Liver (tissue), 3 donors: Measurements from ENCODE around the gene TINAGL1.

ENCODE experiments used
- CTCF ChIP-seq: fragments of 150-350 bp; IDR thresholded peaks from 2 replicates; pipeline ENCODE4 v1.5.1; 2017; ENCODE audit warnings: improper control_type of control experiment, low read depth, low read length; ENCODE audit not compliant: missing input control
- EGR1 ChIP-seq, 2 donors: IDR thresholded peaks; 2 replicates each; pipeline ENCODE4 v1.6.1; 2016 to 2018; ENCODE audit warnings: antibody characterized with exemption in 2 of 2, low read depth in 2 of 2
- FOXA1 ChIP-seq: IDR thresholded peaks from 2 replicates; pipeline ENCODE4 v1.6.1; 2016; ENCODE audit warnings: antibody characterized with exemption
- GABPA ChIP-seq, 2 donors: IDR thresholded peaks in 1 of 2; conservative IDR thresholded peaks in 1 of 2; 2 replicates each; pipeline ENCODE4 v1.6.1; 2016; ENCODE audit warnings: antibody characterized with exemption in 2 of 2, mild to moderate bottlenecking in 1 of 2, moderate library complexity in 1 of 2
- HNF4G ChIP-seq: IDR thresholded peaks from 2 replicates; pipeline ENCODE4 v1.6.1; 2016; ENCODE audit warnings: antibody characterized with exemption
- MAX ChIP-seq: IDR thresholded peaks from 2 replicates; pipeline ENCODE4 v1.6.1; 2016; ENCODE audit warnings: antibody characterized with exemption
- RXRA ChIP-seq, 2 donors: IDR thresholded peaks; 2 replicates each; pipeline ENCODE4 v1.6.1; 2017 to 2018; ENCODE audit warnings: antibody characterized with exemption in 2 of 2, mild to moderate bottlenecking in 1 of 2
- SP1 ChIP-seq: IDR thresholded peaks from 2 replicates; pipeline ENCODE4 v1.6.1; 2018; ENCODE audit warnings: antibody characterized with exemption, mild to moderate bottlenecking
- TAF1 ChIP-seq: conservative IDR thresholded peaks from 2 replicates; pipeline ENCODE4 v1.6.1; 2016; ENCODE audit warnings: antibody characterized with exemption, mild to moderate bottlenecking
- YY1 ChIP-seq: IDR thresholded peaks from 2 replicates; pipeline ENCODE4 v1.6.1; 2016; ENCODE audit warnings: antibody characterized with exemption, mild to moderate bottlenecking
- TF ChIP-seq, protein P1 (sequence below): IDR thresholded peaks from 2 replicates; pipeline ENCODE4 v1.6.1; 2016; ENCODE audit warnings: antibody characterized with exemption, mild to moderate bottlenecking
- TF ChIP-seq, protein P2 (sequence below): IDR thresholded peaks from 2 replicates; pipeline ENCODE4 v1.6.1; 2016; ENCODE audit warnings: antibody characterized with exemption
- TF ChIP-seq, protein P3 (sequence below): IDR thresholded peaks from 2 replicates; pipeline ENCODE4 v1.6.1; 2016; ENCODE audit warnings: antibody characterized with exemption
- donor health status: healthy.
- donor health status: healthy.

DNA sequence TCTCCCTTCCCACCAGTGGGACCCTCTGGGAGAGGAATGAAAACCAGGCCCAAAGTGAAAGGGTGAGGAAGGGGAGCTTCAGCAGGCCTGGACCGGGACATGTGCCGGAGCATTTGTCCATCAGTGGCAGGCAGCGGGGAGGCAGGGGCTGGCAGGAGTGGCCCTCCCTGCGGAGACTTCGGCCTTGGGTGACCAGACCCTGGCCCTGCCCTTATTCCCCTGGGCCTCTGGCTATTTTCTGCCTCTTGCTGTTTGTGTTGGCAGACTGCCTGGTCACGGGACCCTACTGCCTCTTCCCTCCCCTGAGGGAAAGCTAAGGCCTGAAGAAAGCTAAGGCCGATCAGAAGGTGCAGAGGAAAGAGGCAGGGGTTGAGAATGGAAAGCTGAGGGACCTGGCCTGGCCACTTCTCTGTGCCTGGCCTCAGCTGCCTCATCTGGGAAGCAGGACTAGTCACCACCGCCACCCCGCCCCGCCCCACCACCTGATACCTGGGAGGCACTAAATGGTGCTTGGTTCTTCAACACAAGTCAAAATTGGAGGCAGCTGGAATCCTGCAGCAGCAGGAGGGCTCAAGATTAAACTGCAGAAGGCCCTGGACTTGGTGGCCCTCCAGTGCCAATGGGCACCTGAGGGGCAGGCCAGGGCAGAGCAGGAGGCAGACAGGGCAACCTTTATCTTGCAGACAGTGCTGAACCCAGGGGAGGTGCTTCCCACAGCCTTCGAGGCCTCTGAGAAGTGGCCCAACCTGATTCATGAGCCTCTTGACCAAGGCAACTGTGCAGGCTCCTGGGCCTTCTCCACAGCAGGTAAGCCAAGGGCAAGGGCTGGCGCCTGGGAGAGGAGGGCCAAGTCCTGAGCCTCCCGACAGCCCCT, 7.9 kb downstream of the TINAGL1 start:
- TF ChIP-seq CTCF (no peak), HNF4G (no peak), YY1 (no peak), MAX (no peak), RXRA (IDR thresholded peaks at IDR 0.05) (no peak), SP1 (peak; percentile 34), TAF1 (no peak), FOXA1 (no peak), EGR1 (IDR thresholded peaks at IDR 0.05; ENCODE audit: low read depth in 2 of 2) (no peak), GABPA (IDR thresholded peaks at IDR 0.05 in 1 of 2, conservative IDR thresholded peaks at IDR 0.05 in 1 of 2) (no peak)
- TF ChIP-seq, protein P1, sequence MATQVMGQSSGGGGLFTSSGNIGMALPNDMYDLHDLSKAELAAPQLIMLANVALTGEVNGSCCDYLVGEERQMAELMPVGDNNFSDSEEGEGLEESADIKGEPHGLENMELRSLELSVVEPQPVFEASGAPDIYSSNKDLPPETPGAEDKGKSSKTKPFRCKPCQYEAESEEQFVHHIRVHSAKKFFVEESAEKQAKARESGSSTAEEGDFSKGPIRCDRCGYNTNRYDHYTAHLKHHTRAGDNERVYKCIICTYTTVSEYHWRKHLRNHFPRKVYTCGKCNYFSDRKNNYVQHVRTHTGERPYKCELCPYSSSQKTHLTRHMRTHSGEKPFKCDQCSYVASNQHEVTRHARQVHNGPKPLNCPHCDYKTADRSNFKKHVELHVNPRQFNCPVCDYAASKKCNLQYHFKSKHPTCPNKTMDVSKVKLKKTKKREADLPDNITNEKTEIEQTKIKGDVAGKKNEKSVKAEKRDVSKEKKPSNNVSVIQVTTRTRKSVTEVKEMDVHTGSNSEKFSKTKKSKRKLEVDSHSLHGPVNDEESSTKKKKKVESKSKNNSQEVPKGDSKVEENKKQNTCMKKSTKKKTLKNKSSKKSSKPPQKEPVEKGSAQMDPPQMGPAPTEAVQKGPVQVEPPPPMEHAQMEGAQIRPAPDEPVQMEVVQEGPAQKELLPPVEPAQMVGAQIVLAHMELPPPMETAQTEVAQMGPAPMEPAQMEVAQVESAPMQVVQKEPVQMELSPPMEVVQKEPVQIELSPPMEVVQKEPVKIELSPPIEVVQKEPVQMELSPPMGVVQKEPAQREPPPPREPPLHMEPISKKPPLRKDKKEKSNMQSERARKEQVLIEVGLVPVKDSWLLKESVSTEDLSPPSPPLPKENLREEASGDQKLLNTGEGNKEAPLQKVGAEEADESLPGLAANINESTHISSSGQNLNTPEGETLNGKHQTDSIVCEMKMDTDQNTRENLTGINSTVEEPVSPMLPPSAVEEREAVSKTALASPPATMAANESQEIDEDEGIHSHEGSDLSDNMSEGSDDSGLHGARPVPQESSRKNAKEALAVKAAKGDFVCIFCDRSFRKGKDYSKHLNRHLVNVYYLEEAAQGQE, result peak; percentile 8
- TF ChIP-seq, protein P2, sequence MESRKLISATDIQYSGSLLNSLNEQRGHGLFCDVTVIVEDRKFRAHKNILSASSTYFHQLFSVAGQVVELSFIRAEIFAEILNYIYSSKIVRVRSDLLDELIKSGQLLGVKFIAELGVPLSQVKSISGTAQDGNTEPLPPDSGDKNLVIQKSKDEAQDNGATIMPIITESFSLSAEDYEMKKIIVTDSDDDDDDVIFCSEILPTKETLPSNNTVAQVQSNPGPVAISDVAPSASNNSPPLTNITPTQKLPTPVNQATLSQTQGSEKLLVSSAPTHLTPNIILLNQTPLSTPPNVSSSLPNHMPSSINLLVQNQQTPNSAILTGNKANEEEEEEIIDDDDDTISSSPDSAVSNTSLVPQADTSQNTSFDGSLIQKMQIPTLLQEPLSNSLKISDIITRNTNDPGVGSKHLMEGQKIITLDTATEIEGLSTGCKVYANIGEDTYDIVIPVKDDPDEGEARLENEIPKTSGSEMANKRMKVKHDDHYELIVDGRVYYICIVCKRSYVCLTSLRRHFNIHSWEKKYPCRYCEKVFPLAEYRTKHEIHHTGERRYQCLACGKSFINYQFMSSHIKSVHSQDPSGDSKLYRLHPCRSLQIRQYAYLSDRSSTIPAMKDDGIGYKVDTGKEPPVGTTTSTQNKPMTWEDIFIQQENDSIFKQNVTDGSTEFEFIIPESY, result no peak
- TF ChIP-seq, protein P3, sequence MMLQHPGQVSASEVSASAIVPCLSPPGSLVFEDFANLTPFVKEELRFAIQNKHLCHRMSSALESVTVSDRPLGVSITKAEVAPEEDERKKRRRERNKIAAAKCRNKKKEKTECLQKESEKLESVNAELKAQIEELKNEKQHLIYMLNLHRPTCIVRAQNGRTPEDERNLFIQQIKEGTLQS, result no peak
